HepG2 (cell line): ENCODE data around the gene IL1A. TPM values are rescaled to one million over a fixed set of nuclear protein-coding genes. Genes with fewer than 3 reads are reported as not detected.
A peak's percentile ranks its signal among the peaks of the same experiment; 100 is the strongest.

ENCODE experiments used
- HDAC1 ChIP-seq: sonication (generic); formaldehyde crosslinking; IDR thresholded peaks from 2 replicates; pipeline ENCODE4 v1.5.1; 2020; ENCODE audit warnings: mild to moderate bottlenecking, missing genetic modification reagents
- HES4 ChIP-seq: sonication (generic); formaldehyde crosslinking; IDR thresholded peaks from 2 replicates; pipeline ENCODE4 v1.9.0; 2021; ENCODE audit warnings: mild to moderate bottlenecking, missing genetic modification reagents, borderline replicate concordance
- HMGXB4 ChIP-seq, 2 experiments: sonication (generic) in 1 of 2; formaldehyde crosslinking in 1 of 2; IDR thresholded peaks; 2 replicates each; pipeline versions ENCODE4 v1.4.0 to v1.6.1; 2018 to 2020; ENCODE audit warnings: missing genetic modification reagents in 2 of 2, borderline replicate concordance in 1 of 2, low read depth in 1 of 2, mild to moderate bottlenecking in 1 of 2, missing biosample characterization in 1 of 2
- HNF4G ChIP-seq, 2 experiments: sonication (generic) in 1 of 2; formaldehyde crosslinking in 1 of 2; IDR thresholded peaks; 2 replicates each; pipeline versions ENCODE4 v1.4.0 to v1.6.1; 2011 to 2020; ENCODE audit warnings: borderline replicate concordance in 2 of 2, low read depth in 2 of 2, mild to moderate bottlenecking in 2 of 2, low read length in 1 of 2, missing genetic modification reagents in 1 of 2, moderate library complexity in 1 of 2
- YEATS2 ChIP-seq: sonication (generic); formaldehyde crosslinking; IDR thresholded peaks from 2 replicates; pipeline ENCODE4 v1.4.0; 2020; ENCODE audit warnings: missing genetic modification reagents, borderline replicate concordance
- ZFP37 ChIP-seq: sonication (generic); formaldehyde crosslinking; IDR thresholded peaks from 2 replicates; pipeline ENCODE4 v1.4.0; 2020; ENCODE audit warnings: missing genetic modification reagents, borderline replicate concordance
- ZNF12 ChIP-seq: sonication (generic); formaldehyde crosslinking; IDR thresholded peaks from 2 replicates; pipeline ENCODE4 v1.5.0; 2020; ENCODE audit warnings: missing genetic modification reagents
- ZNF333 ChIP-seq: sonication (generic); formaldehyde crosslinking; IDR thresholded peaks from 2 replicates; pipeline ENCODE4 v1.4.0; 2020; ENCODE audit warnings: mild to moderate bottlenecking, missing genetic modification reagents, borderline replicate concordance
- ZNF431 ChIP-seq: sonication (generic); formaldehyde crosslinking; IDR thresholded peaks from 2 replicates; pipeline ENCODE4 v1.9.0; 2022; ENCODE audit warnings: missing genetic modification reagents, low read depth, mild to moderate bottlenecking, borderline replicate concordance
- ZNF639 ChIP-seq: conservative IDR thresholded peaks from 2 replicates; pipeline ENCODE4 v1.6.1; 2018; ENCODE audit warnings: missing genetic modification reagents
- ZNF644 ChIP-seq: IDR thresholded peaks from 2 replicates; pipeline ENCODE4 v1.6.1; 2016; ENCODE audit warnings: low read depth
- ZNF646 ChIP-seq: sonication (generic); formaldehyde crosslinking; IDR thresholded peaks from 2 replicates; pipeline ENCODE4 v1.9.0; 2021; ENCODE audit warnings: mild to moderate bottlenecking, missing genetic modification reagents
- polyA plus RNA-seq, 8 experiments: library from polyadenylated mRNA; depleted of rRNA in 3 of 8; stranded (reverse) in 7 of 8; unstranded in 1 of 8; fragments of >200 nt; fragmentation: Illumina TruSeq in 4 of 8; extraction: Trizol in 4 of 8; gene quantifications; 2 replicates each; pipeline versions ENCODE4 v1.2.1 to v1.2.3, GENCODE V29; 2011 to 2016; ENCODE audit warnings: low read depth in 4 of 8, missing spikeins in 1 of 8, mixed read lengths in 1 of 8; ENCODE audit not compliant: insufficient read depth in 1 of 8
- total RNA-seq, 5 experiments: library from RNA; depleted of rRNA; stranded (reverse); fragments of >200 nt; fragmentation: Illumina TruSeq; extraction: Trizol; gene quantifications; 2 replicates each; pipeline ENCODE4 v1.2.3, GENCODE V29; 2016; ENCODE audit warnings: low read depth in 1 of 5

The IL1A gene
- total and polyA plus RNA-seq, 2 of the 13 experiments (the other 11 are each of a cell fraction or from before 2014, with no cell fraction given): not detected

- peak; percentile 49; the same call in 1 of the 2 replicates for TF ChIP-seq ZNF646 (CRISPR knock-in tag)
- TF ChIP-seq HNF4G (IDR thresholded peaks at IDR 0.05; ENCODE audit: borderline replicate concordance, low read depth, low read length): no peak
- peak; percentile 39; the same call in 1 of the 2 replicates for TF ChIP-seq HNF4G (CRISPR knock-in tag; IDR thresholded peaks at IDR 0.05; ENCODE audit: borderline replicate concordance, low read depth)
- TF ChIP-seq ZNF333 (CRISPR knock-in tag): peak; percentile 91
- 0 out of 2 replicates have a peak, but pooled peaks have one; percentile 75 for TF ChIP-seq HES4 (CRISPR knock-in tag)
- no peak for TF ChIP-seq ZFP37 (CRISPR knock-in tag)
- no peak for TF ChIP-seq ZNF431
- peak; percentile 45 for TF ChIP-seq HDAC1 (CRISPR knock-in tag)
- peak; percentile 77 for TF ChIP-seq ZNF644 (CRISPR knock-in tag)
- TF ChIP-seq ZNF639 (CRISPR knock-in tag): no peak; the same call in 1 of the 2 replicates
- peak; percentile 61; the same call in 1 of the 2 replicates for TF ChIP-seq YEATS2 (CRISPR knock-in tag)
- TF ChIP-seq ZNF12 (CRISPR knock-in tag): peak; percentile 76; the same call in 1 of the 2 replicates
- peak; percentile 88 to 98 for TF ChIP-seq HMGXB4 (CRISPR knock-in tag; IDR thresholded peaks at IDR 0.05; ENCODE audit: borderline replicate concordance in 1 of 2, low read depth in 1 of 2)
Observed at GRCh38 chr2:112726487-112727190, 57.7 kb downstream of the IL1A start (continued).
